Sigmoid colon (tissue), 7 donors: ENCODE results near the gene EPB41L4A. TPM values are rescaled to one million over a fixed set of nuclear protein-coding genes. Genes with fewer than 3 reads are reported as not detected.

Source experiments
- DNase-seq: peaks from one replicate; pipeline ENCODE4 v3.0.0-alpha.2; 2019
- H3K27ac ChIP-seq, 4 donors: fragments of 200-600 bp; sonication (generic); one replicate each; pipeline ENCODE4 v1.5.1; 2016 to 2019; ENCODE audit warnings: mild to moderate bottlenecking in 1 of 4
- H3K27me3 ChIP-seq, 3 donors: fragments of 200-600 bp; sonication (generic); one replicate each; pipeline ENCODE4 v1.5.1; 2019; ENCODE audit warnings: mild to moderate bottlenecking in 1 of 3
- H3K36me3 ChIP-seq, 4 donors: fragments of 200-600 bp; sonication (generic); one replicate each; pipeline ENCODE4 v1.5.1; 2016 to 2019
- H3K4me1 ChIP-seq, 4 donors: fragments of 200-600 bp; sonication (generic); one replicate each; pipeline ENCODE4 v1.5.1; 2017 to 2019
- H3K4me3 ChIP-seq, 4 donors: fragments of 200-600 bp; sonication (generic); one replicate each; pipeline ENCODE4 v1.5.1; 2017 to 2019; ENCODE audit warnings: mild to moderate bottlenecking in 2 of 4, moderate library complexity in 1 of 4
- H3K9me3 ChIP-seq, 4 donors: fragments of 200-600 bp in 3 of 4; sonication (generic) in 3 of 4; one replicate each; pipeline versions ENCODE4 v1.5.1 to v1.6.1; 2013 to 2019
- EP300 ChIP-seq, 4 donors: sonication (generic); formaldehyde crosslinking; IDR thresholded peaks; one replicate each; pipeline ENCODE4 v1.6.1; 2017; ENCODE audit warnings: antibody characterized with exemption in 4 of 4
- POLR2A ChIP-seq, 2 donors: fragments of 450-650 bp; IDR thresholded peaks; one replicate each; pipeline ENCODE4 v1.6.1; 2016; ENCODE audit warnings: antibody characterized with exemption in 2 of 2, mild to moderate bottlenecking in 2 of 2, moderate library complexity in 2 of 2
- POLR2AphosphoS5 ChIP-seq, 4 donors: sonication (generic); formaldehyde crosslinking; IDR thresholded peaks; one replicate each; pipeline ENCODE4 v1.6.1; 2017; ENCODE audit warnings: antibody characterized with exemption in 4 of 4
- WGBS, 2 donors: extraction: QIAGEN DNeasy Blood & Tissue Kit; methylation state at CpG; one replicate each; pipeline ENCODE4 v1.1.7; 2013; 5-methylcytosine and 5-hydroxymethylcytosine counted together
- intact Hi-C: fragments of 100-400 bp; cut with DNase I; formaldehyde crosslinking; loops from one replicate; pipeline ENCODE4 v1.15.1; 2023
- polyA plus RNA-seq, 3 donors: library from polyadenylated mRNA; stranded (reverse); fragments of 200-250 nt; gene quantifications; one replicate each; pipeline ENCODE4 v1.2.3, GENCODE V29; 2013
- total RNA-seq, 4 donors: library from RNA; depleted of rRNA; stranded (reverse); fragments of >200 nt; gene quantifications; one replicate each; pipeline ENCODE4 v1.1.0, GENCODE V29; 2016
- TF ChIP-seq, protein P1 (sequence below), 4 experiments: fragments of 450-650 bp in 3 of 4; fragments of 200-600 bp in 1 of 4; IDR thresholded peaks; one replicate each; pipeline ENCODE4 v1.5.1; 2016 to 2019; ENCODE audit warnings: antibody characterized with exemption in 4 of 4, mild to moderate bottlenecking in 3 of 4, moderate library complexity in 2 of 4
- donor health status: healthy with polysubstance abuse.
- donor health status: Bipolar disorder and iron deficiency.
- donor health status: healthy.

Gene EPB41L4A
- total and polyA plus RNA-seq, 7 donors = 3.7 to 75.3 (median 4.8) TPM

DNA sequence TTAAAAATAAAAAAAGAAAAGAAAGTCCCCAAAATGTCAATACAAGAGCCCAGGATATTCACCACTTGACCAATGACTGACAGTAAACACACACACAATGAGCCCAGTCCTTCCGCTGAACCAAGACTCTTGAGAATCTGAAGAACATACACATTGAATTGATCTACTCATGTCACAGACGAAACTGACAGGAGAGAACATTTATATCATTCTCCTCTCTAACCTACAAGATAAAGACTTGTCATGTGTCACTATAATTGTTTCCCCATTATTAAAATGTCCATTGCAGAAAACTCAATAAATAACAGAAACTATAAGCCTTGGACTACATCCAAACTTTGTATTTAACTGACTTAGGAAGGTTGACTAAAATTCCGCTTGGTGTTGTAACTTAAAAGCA lies 296.7 kb downstream of the EPB41L4A start:
- H3K36me3 ChIP-seq = no peaks in the 10 kb centered on the region
- no peak overlapping the region for H3K4me3 ChIP-seq
- DNase-seq = no peak
- H3K4me1 ChIP-seq = no peaks in the 10 kb centered on the region
- H3K27ac ChIP-seq = no peak overlapping the region
- TF ChIP-seq POLR2AphosphoS5 (IDR thresholded peaks at IDR 0.05) = no peak
- TF ChIP-seq POLR2A (IDR thresholded peaks at IDR 0.05) = no peak
- TF ChIP-seq, protein P1, sequence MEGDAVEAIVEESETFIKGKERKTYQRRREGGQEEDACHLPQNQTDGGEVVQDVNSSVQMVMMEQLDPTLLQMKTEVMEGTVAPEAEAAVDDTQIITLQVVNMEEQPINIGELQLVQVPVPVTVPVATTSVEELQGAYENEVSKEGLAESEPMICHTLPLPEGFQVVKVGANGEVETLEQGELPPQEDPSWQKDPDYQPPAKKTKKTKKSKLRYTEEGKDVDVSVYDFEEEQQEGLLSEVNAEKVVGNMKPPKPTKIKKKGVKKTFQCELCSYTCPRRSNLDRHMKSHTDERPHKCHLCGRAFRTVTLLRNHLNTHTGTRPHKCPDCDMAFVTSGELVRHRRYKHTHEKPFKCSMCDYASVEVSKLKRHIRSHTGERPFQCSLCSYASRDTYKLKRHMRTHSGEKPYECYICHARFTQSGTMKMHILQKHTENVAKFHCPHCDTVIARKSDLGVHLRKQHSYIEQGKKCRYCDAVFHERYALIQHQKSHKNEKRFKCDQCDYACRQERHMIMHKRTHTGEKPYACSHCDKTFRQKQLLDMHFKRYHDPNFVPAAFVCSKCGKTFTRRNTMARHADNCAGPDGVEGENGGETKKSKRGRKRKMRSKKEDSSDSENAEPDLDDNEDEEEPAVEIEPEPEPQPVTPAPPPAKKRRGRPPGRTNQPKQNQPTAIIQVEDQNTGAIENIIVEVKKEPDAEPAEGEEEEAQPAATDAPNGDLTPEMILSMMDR (IDR thresholded peaks at IDR 0.05) = no peak
- no peak for TF ChIP-seq EP300 (IDR thresholded peaks at IDR 0.05)
- H3K27me3 ChIP-seq = no peaks in the 10 kb centered on the region
- intact Hi-C loops = no loop called here
- H3K9me3 ChIP-seq = peaks cover 0 to 4% (median 1%) of the 10 kb centered on the region in 4 donors
- WGBS, 2 donors = 87 to 93% methylated on average over 3 of the region's 3 CpGs

DNA sequence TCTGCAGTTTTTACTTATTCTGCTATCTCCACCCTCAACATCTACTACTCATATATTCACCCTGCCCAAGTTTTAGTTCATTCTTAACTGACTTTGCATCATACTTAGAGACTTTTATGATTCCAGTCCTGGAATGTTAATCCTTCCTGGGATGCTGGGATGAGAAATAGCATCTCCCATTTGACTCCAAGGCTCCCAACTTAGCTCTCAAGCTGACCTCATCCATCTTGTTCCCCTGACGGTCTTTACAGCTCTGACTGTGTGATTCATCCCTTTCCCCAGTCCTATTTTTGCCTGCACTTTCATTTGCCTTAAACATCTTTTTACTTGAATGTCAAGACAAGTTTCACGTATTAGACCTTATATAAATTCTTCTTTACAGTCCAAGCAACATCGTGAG lies 297.8 kb downstream of the EPB41L4A start:
- intact Hi-C loops = no loop called here
- DNase-seq = no peak
- H3K4me1 ChIP-seq = no peaks in the 10 kb centered on the region

DNA sequence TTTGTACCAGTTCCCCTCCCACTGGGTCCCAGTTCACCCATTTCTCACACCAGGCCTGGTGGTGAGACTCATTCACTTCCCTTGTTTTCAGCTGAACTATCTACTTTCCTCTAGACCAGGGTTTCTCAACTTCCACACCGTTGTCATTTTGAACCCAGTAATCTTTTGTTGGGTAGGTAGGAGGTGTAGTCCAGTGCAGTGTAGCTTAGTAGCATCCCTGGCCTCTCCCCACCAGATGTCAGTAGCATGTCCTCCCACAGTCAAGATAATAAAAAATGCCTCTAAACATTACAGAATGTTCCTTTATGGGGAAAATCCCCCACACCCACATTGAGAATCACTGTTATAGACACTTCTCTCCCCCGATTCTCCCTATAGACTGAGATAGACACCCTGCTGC lies 299.1 kb downstream of the EPB41L4A start:
- no peak for DNase-seq

More for the DNA sequence above, 297.8 kb downstream of the EPB41L4A start:
- H3K36me3 ChIP-seq = no peaks in the 10 kb centered on the region
- peaks cover 0 to 4% (median 1%) of the 10 kb centered on the region in 4 donors for H3K9me3 ChIP-seq
- H3K27ac ChIP-seq = no peak overlapping the region
- WGBS, 2 donors = 82 to 85% methylated on average over 3 of the region's 3 CpGs
- no peak overlapping the region for H3K4me3 ChIP-seq
- H3K27me3 ChIP-seq = no peaks in the 10 kb centered on the region
- TF ChIP-seq POLR2AphosphoS5 (IDR thresholded peaks at IDR 0.05) = no peak
- TF ChIP-seq POLR2A (IDR thresholded peaks at IDR 0.05) = no peak
- no peak for TF ChIP-seq EP300 (IDR thresholded peaks at IDR 0.05)
- TF ChIP-seq, protein P1 (IDR thresholded peaks at IDR 0.05) = no peak

DNA sequence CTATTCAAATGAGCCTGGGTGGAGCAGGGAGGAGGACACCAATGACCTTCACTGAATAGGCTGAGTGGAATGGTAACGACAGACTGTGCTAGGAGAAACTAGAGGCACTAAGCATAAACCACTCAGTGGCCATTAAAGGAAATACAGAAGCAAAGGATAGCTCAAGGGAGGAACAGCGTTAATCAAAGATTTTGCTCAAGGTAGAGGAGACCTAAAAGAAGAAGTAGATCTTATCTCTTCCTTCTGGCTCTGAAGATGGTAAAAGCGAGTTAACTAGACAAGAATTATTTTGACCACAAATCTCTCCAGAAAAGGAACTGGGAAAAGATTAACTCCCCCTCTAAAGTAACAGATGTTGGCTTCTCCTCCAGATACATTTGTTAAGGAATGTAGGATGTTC lies 299.6 kb downstream of the EPB41L4A start:
- Histone ChIP-seq H3K27me3 (no peaks in the 10 kb centered on the region), H3K36me3 (no peaks in the 10 kb centered on the region), H3K4me1 (no peaks in the 10 kb centered on the region), H3K27ac (no peak overlapping the region), H3K4me3 (no peak overlapping the region), H3K9me3 (peaks cover 0 to 4% (median 1%) of the 10 kb centered on the region in 4 donors)
- TF ChIP-seq, protein P1 (IDR thresholded peaks at IDR 0.05) = no peak
- TF ChIP-seq POLR2AphosphoS5 (IDR thresholded peaks at IDR 0.05) = no peak
- no peak for TF ChIP-seq EP300 (IDR thresholded peaks at IDR 0.05)
- no peak for TF ChIP-seq POLR2A (IDR thresholded peaks at IDR 0.05)
- WGBS, 2 donors = 45 to 63% methylated on average over 3 of the region's 3 CpGs
- intact Hi-C loops = no loop called here
- DNase-seq = no peak

More for the DNA sequence above, 299.1 kb downstream of the EPB41L4A start:
- H3K4me1 ChIP-seq = no peaks in the 10 kb centered on the region
- no peak overlapping the region for H3K4me3 ChIP-seq
- no peaks in the 10 kb centered on the region for H3K27me3 ChIP-seq
- TF ChIP-seq POLR2AphosphoS5 (IDR thresholded peaks at IDR 0.05) (no peak), EP300 (IDR thresholded peaks at IDR 0.05) (no peak), POLR2A (IDR thresholded peaks at IDR 0.05) (no peak)
- TF ChIP-seq, protein P1 (IDR thresholded peaks at IDR 0.05) = no peak
- peaks cover 0 to 4% (median 1%) of the 10 kb centered on the region in 4 donors for H3K9me3 ChIP-seq
- no peak overlapping the region for H3K27ac ChIP-seq
- WGBS, 2 donors = 83 to 91% methylated on average over 2 of the region's 2 CpGs
- intact Hi-C loops = no loop called here
- no peaks in the 10 kb centered on the region for H3K36me3 ChIP-seq

DNA sequence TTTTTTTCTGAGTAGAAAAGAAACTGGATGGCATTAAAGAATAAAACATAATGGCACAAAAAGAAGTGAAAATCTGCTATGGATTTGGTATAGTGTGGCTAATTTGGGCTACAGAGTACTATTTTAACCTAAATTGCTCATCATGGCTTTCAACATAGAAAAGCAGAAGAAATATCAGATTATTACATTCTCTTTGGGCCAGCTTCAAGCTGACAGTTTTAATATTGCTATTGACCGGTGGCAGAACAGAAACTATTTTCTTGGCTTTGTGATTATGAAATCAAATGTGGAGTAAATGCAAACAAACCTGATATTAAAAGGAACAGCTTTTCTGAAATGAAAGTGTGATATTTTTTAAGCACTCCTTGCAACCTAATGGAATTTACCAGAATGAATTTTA lies 301.5 kb downstream of the EPB41L4A start:
- Histone ChIP-seq H3K27ac (no peak overlapping the region), H3K27me3 (no peaks in the 10 kb centered on the region), H3K4me1 (no peaks in the 10 kb centered on the region), H3K36me3 (no peaks in the 10 kb centered on the region), H3K9me3 (peaks cover 0 to 4% (median 1%) of the 10 kb centered on the region in 4 donors), H3K4me3 (no peak overlapping the region)
- no peak for DNase-seq
- intact Hi-C loops = no loop called here
- WGBS, 2 donors = 71 to 75% methylated on average over 1 of the region's 1 CpG
- TF ChIP-seq, protein P1 (IDR thresholded peaks at IDR 0.05) = no peak
- TF ChIP-seq EP300 (IDR thresholded peaks at IDR 0.05) = no peak
- TF ChIP-seq POLR2A (IDR thresholded peaks at IDR 0.05) = no peak
- no peak for TF ChIP-seq POLR2AphosphoS5 (IDR thresholded peaks at IDR 0.05)
